HG03025 (cell line): ENCODE data around the gene PALD1.
"Not testable (repeated sequence)": the region's sequence is repeated elsewhere in the genome, so short reads cannot be mapped to it uniquely, and the experiment has no call there.

ENCODE experiments used
- ATAC-seq: cut with Tn5 transposase; IDR thresholded peaks from one replicate; pipeline ENCODE4 v1.9.1; 2021; ENCODE audit warnings: mild to moderate bottlenecking, moderate library complexity; ENCODE audit not compliant: unreplicated experiment, low FRiP score

PALD1 gene

GRCh38 chr10:70568113-70568512 is 89.5 kb downstream of the PALD1 start:
- ATAC-seq: no peak

DNA sequence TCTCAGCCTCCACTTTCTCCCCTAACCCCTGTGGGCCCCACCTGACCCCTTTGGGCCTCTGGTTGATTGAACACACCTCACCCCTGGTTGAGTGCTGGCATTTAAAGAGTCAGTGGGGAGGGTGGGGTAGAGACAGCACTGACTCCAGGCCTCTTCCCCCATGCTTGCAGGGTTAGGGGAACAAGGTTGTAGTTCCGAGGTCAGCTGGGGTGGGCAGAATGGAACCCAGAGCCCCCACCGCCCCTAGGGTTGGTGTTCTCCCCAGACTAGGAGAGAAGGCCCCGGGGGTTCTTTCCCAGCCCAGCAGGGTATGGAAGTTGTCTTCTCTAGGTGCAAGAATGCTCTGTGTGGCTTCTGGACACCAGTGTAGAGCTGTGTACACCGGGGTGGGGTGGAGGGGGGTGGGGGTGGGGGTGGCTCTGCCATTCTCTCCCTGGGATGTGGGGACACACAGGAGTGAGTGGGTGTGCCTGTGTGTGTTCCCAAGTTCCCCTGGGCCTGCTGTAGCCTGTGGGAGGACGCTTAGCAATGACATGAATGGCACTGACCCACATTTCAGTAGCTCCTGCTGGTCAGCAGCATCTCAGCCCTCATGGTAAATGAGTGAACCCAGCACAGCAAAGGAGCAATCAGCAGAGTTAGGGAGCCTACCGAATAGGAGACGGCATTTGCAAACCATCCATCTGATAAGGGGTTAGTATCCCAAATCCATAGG is 90.4 kb downstream of the PALD1 start:
- no peak for ATAC-seq

GRCh38 chr10:70571236-70571635 is 92.7 kb downstream of the PALD1 start:
- ATAC-seq: no peak

GRCh38 chr10:70571636-70572439 is 93.3 kb downstream of the PALD1 start:
- no peak for ATAC-seq

- ATAC-seq: no peak
Observed at GRCh38 chr10:70573599-70574506, 95.3 kb downstream of the PALD1 start.

DNA sequence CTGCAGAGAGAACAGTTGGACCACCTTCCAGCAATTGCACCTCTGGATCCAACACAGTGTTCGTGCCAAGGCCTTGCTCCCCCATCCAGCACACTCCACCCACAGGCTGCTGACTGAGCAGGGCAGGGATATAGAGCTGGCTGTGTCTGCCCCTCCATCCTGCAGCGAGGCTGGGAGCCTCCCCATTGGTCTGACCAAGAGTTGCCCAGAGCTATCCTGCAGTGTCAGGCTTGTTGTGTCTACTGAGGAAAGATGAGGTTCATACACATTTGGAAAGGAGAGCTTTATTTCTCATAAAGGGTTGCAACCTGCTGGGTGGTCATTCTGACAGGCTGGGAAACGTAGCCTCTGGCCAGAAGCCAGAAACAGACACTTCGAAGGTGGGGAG is 96.9 kb downstream of the PALD1 start:
- ATAC-seq: no peak

DNA sequence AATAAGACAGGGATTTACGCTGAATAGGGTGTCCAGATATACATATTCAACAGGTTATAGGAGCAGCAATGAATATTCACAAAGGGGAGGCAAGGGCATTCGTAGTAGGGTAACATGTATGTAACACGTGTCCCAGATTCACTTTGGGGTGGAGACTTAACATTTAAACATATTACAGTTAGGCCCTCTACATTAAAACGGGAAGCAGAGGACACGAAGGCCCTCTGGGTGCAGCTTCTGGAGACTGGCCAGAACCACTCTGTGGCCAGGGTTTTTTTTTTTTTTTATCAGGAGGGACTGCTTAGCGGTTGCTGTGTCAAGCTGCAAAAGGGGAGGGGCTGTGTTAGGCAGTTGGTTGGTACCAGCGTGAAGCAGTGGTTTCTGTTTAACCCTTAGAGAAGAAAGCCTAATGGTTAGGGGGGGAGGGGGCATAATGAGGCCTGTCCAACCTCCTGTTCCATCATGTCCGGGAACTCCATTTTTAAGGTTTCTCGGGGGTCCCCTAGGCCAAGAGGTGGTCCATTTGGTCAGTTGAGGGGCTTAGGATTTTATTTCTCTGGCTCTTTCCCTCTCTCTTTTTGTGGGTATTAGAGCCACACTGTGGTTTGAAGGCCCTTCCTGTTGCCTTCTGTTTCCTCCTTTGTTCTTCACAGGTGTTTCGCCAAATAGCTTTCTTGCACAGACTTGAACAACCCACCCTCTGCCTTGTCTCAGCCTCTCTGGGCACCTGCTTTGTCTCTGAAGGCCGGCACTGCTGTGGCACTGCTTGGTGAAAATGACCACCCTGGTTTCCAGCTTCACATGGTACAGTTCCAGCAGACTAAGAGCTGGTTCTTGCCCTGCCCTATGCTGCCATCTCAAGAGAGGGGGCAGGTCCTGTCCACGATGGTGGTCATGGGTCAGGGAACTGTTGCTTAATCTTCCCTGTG is 97.6 kb downstream of the PALD1 start:
- ATAC-seq: peak; percentile 61

DNA sequence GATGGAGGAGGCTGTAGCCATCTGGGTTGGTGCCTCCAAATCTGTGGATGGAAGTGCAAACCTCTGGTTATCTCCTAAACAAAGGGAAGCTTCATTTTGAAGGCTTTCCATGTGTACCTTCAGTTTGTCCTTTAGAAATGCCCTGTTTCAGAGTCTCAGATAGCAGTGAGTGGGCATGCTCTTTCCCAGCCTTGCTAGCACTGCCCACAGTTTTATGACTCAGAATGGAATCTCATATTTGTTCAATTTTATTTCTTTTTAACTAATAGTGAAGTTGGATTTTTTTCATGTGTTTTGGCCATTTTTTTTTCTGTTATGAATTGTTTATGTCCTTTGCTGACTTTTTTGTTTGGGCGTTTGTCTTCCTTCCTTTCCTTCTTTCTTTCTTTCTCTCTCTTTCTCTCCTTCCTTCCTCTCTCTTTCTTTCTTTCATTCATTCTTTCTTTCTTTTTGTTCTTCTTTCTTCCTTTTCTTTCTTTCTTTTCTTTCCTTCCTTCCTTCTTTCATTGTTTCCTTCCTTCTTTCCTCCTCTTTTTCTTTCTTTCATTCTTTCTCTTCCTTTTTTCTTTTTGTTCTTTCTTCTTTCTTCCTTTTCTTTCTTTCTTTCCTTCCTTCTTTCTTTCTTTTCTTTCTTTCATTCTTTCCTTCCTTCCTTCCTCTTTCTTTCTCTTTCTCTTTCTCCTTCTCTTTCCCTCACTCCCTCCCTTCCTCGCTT is 98.4 kb downstream of the PALD1 start:
- ATAC-seq: no peak

- peak; percentile 43 for ATAC-seq
Observed at GRCh38 chr10:70578371-70578947, 99.9 kb downstream of the PALD1 start.

- no peak for ATAC-seq
Observed at GRCh38 chr10:70579234-70580002, 100.9 kb downstream of the PALD1 start.

- ATAC-seq: not testable (repeated sequence)
Observed at GRCh38 chr10:70581176-70581575, 102.6 kb downstream of the PALD1 start.

GRCh38 chr10:70582793-70583668 is 104.5 kb downstream of the PALD1 start:
- no peak for ATAC-seq

GRCh38 chr10:70583669-70584037 is 105.1 kb downstream of the PALD1 start:
- no peak for ATAC-seq

- ATAC-seq: no peak
Observed at GRCh38 chr10:70584366-70584765, 105.8 kb downstream of the PALD1 start.

DNA sequence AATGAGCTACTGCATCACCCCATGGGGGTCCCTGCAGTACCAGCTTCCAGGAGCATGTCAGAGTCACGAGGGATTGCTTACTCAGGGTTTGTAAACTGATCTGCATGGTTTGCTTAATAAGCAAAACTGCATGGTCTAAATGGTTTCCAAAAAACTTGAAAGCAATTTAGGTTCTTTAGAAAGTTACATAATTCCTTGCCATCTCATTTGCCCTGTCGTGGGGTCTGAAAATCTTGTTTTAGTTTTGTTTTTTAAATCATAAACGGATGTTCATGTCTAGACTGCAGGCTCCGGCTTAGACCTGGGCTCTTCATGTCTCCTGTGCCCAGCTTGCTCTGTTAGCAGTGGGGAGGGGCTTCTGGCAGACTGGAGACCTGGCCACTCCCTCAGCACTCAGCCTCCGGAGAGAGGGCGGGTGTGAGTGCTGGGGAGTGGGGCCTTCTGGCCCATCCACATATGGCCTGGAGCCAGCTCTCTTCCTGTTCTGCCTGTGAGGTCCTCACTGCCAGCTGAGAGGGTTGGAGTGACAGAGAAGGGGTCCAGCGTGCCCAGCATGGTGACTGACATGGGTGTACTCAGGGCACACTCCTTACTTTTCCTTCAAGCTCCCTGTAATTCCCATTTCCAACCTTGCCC is 106.5 kb downstream of the PALD1 start:
- no peak for ATAC-seq

DNA sequence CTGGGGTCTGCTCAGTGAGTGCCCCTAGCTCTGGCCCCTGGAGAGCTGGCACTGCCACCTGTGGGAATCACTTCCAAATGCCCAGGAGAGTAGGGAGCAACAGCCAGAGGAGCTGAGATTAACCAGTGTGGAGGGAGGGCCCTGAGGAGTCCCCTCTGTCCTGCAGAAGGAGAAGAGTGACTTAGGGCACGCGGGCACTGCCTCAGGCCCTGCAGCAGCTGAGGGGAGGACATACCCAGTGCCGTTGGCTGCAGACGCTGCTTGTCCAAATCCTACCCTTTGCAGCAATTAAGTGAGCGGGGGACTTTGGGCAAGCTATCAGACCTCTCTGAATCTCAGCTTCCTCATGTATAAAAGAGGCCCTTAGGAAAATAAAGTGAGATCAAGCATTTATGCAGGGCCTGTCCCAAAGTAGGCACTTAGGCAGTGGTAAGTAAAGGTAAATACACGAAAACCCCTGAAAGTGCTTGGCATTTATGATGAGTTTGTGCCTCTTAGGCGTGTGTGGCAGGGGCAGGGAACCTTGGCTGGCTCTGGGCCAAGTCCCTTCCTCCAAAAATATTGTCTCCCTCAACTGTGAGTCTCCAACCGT is 107.1 kb downstream of the PALD1 start:
- ATAC-seq: no peak
